H9 (cell line): Measurements from ENCODE around the gene UTS2B. TPM values are rescaled to one million over a fixed set of nuclear protein-coding genes. Genes with fewer than 3 reads are reported as not detected.

Source experiments
- DNase-seq: peaks from one replicate; pipeline ENCODE4 v3.0.0-alpha.2; 2017
- H2AFZ ChIP-seq: one replicate; pipeline ENCODE4 v1.6.1; 2013; ENCODE audit warnings: mild to moderate bottlenecking, low read length, control low read depth, moderate library complexity
- H2AK5ac ChIP-seq: 2 replicates; pipeline ENCODE4 v1.6.1; 2013; ENCODE audit warnings: low read length, control low read depth, mixed read lengths; ENCODE audit not compliant: insufficient read length
- H2BK120ac ChIP-seq: one replicate; pipeline ENCODE4 v1.6.1; 2013; ENCODE audit warnings: low read depth, mild to moderate bottlenecking, low read length, control low read depth, inconsistent platforms; ENCODE audit not compliant: poor library complexity, severe bottlenecking
- H2BK12ac ChIP-seq: 2 replicates; pipeline ENCODE4 v1.6.1; 2013; ENCODE audit warnings: low read length, control low read depth, mixed read lengths, low read depth; ENCODE audit not compliant: insufficient read length
- H2BK15ac ChIP-seq: 2 replicates; pipeline ENCODE4 v1.6.1; 2013; ENCODE audit warnings: low read depth, low read length, control low read depth
- H2BK20ac ChIP-seq: one replicate; pipeline ENCODE4 v1.6.1; 2013; ENCODE audit warnings: low read depth, mild to moderate bottlenecking, low read length, control low read depth, inconsistent platforms; ENCODE audit not compliant: poor library complexity, severe bottlenecking
- H2BK5ac ChIP-seq: 2 replicates; pipeline ENCODE4 v1.6.1; 2013; ENCODE audit warnings: low read length, control low read depth, mixed read lengths; ENCODE audit not compliant: insufficient read length
- H3K14ac ChIP-seq: 2 replicates; pipeline ENCODE4 v1.6.1; 2013; ENCODE audit warnings: low read length, control low read depth; ENCODE audit not compliant: insufficient read depth
- H3K18ac ChIP-seq: 2 replicates; pipeline ENCODE4 v1.6.1; 2013; ENCODE audit warnings: low read depth, mild to moderate bottlenecking, mixed read lengths, low read length, control low read depth; ENCODE audit not compliant: insufficient read length
- H3K23ac ChIP-seq: 2 replicates; pipeline ENCODE4 v1.6.1; 2013; ENCODE audit warnings: low read length, control low read depth, mixed read lengths, low read depth; ENCODE audit not compliant: insufficient read length
- H3K23me2 ChIP-seq: 2 replicates; pipeline ENCODE4 v1.6.1; 2013; ENCODE audit warnings: low read depth, mild to moderate bottlenecking, mixed read lengths, low read length, control low read depth; ENCODE audit not compliant: insufficient read length, poor library complexity, severe bottlenecking
- H3K27ac ChIP-seq: 2 replicates; pipeline ENCODE4 v1.5.1; 2013; ENCODE audit warnings: low read length, control low read depth, mixed read lengths, low read depth; ENCODE audit not compliant: insufficient read length
- H3K27me3 ChIP-seq: 2 replicates; pipeline ENCODE4 v1.6.1; 2013; ENCODE audit warnings: low read length, control low read depth, inconsistent platforms; ENCODE audit not compliant: insufficient read depth
- H3K4ac ChIP-seq: 2 replicates; pipeline ENCODE4 v1.6.1; 2013; ENCODE audit warnings: low read depth, mild to moderate bottlenecking, control low read depth, inconsistent platforms, low read length, moderate library complexity
- H3K4me1 ChIP-seq: 2 replicates; pipeline ENCODE4 v1.6.1; 2013; ENCODE audit warnings: low read length, control low read depth, inconsistent platforms; ENCODE audit not compliant: insufficient read depth
- H3K4me2 ChIP-seq: 2 replicates; pipeline ENCODE4 v1.6.1; 2013; ENCODE audit warnings: low read length, control low read depth, mixed read lengths; ENCODE audit not compliant: insufficient read length, insufficient read depth
- H3K56ac ChIP-seq: 2 replicates; pipeline ENCODE4 v1.6.1; 2013; ENCODE audit warnings: low read depth, mild to moderate bottlenecking, mixed read lengths, low read length, control low read depth; ENCODE audit not compliant: insufficient read length
- H3K79me1 ChIP-seq: 2 replicates; pipeline ENCODE4 v1.6.1; 2013; ENCODE audit warnings: low read depth, mild to moderate bottlenecking, moderate library complexity, low read length, control low read depth, inconsistent platforms; ENCODE audit not compliant: insufficient read depth, poor library complexity, severe bottlenecking
- H3K79me2 ChIP-seq: 2 replicates; pipeline ENCODE4 v1.6.1; 2013; ENCODE audit warnings: low read length, control low read depth, inconsistent platforms; ENCODE audit not compliant: insufficient read depth
- H3K9ac ChIP-seq: 2 replicates; pipeline ENCODE4 v1.6.1; 2013; ENCODE audit warnings: low read length, control low read depth, mixed read lengths; ENCODE audit not compliant: insufficient read length; ENCODE audit errors: extremely low read depth
- H3K9me3 ChIP-seq: one replicate; pipeline ENCODE4 v1.6.1; 2013; ENCODE audit warnings: low read depth, low read length, inconsistent platforms; ENCODE audit not compliant: control insufficient read depth
- H3T11ph ChIP-seq: one replicate; pipeline ENCODE4 v1.6.1; 2013; ENCODE audit warnings: mild to moderate bottlenecking, low read length, control low read depth, inconsistent platforms
- H4K20me1 ChIP-seq: one replicate; pipeline ENCODE4 v1.6.1; 2013; ENCODE audit not compliant: control insufficient read depth, insufficient read length, insufficient read depth
- H4K5ac ChIP-seq: 2 replicates; pipeline ENCODE4 v1.6.1; 2013; ENCODE audit warnings: low read depth, mild to moderate bottlenecking, mixed read lengths, low read length, control low read depth; ENCODE audit not compliant: insufficient read length
- H4K8ac ChIP-seq: replicated peaks from 2 replicates; pipeline ENCODE4 v1.6.1; 2013; ENCODE audit warnings: low read length, control low read depth, mixed read lengths, low read depth; ENCODE audit not compliant: insufficient read length
- H4K91ac ChIP-seq: 2 replicates; pipeline ENCODE4 v1.6.1; 2013; ENCODE audit warnings: low read depth, mild to moderate bottlenecking, moderate library complexity, mixed read lengths, low read length, control low read depth; ENCODE audit not compliant: insufficient read length
- H3K27ac Mint-ChIP-seq, 3 experiments: 2 replicates in 2 of 3; 3 replicates in 1 of 3; pipeline ENCODE4 v1.8.0; 2020 to 2021; ENCODE audit warnings: mixed read lengths in 3 of 3, mild to moderate bottlenecking in 1 of 3, moderate library complexity in 1 of 3
- H3K27me3 Mint-ChIP-seq: 2 replicates; pipeline ENCODE4 v1.8.0; 2021; ENCODE audit warnings: low read depth, mild to moderate bottlenecking, moderate library complexity, mixed read lengths
- H3K36me3 Mint-ChIP-seq, 3 experiments: 2 replicates in 2 of 3; 3 replicates in 1 of 3; pipeline ENCODE4 v1.8.0; 2020 to 2021; ENCODE audit warnings: low read depth in 3 of 3, mixed read lengths in 3 of 3; ENCODE audit not compliant: insufficient read depth in 1 of 3
- H3K4me1 Mint-ChIP-seq, 2 experiments: 2 replicates each; pipeline ENCODE4 v1.8.0; 2020; ENCODE audit warnings: mixed read lengths in 2 of 2
- H3K4me3 Mint-ChIP-seq, 2 experiments: 2 replicates in 1 of 2; 3 replicates in 1 of 2; pipeline ENCODE4 v1.8.0; 2020 to 2021; ENCODE audit warnings: mild to moderate bottlenecking in 2 of 2, mixed read lengths in 2 of 2, moderate library complexity in 1 of 2
- H3K9me3 Mint-ChIP-seq, 2 experiments: 2 replicates in 1 of 2; 3 replicates in 1 of 2; pipeline ENCODE4 v1.8.0; 2020; ENCODE audit warnings: mild to moderate bottlenecking in 2 of 2, mixed read lengths in 2 of 2, moderate library complexity in 1 of 2
- WGBS: extraction: QIAGEN DNeasy Blood & Tissue Kit; methylation state at CpG from one replicate; pipeline ENCODE4 v1.1.7; 2013; ENCODE audit warnings: missing lambda C conversion rate, low lambda C conversion rate, mixed read lengths; ENCODE audit not compliant: insufficient read length; ENCODE audit errors: extremely low coverage; 5-methylcytosine and 5-hydroxymethylcytosine counted together
- total RNA-seq: library from RNA; stranded (reverse); gene quantifications from 2 replicates; pipeline ENCODE4 v1.2.1, GENCODE V29; 2021
- TF ChIP-seq, protein P1 (sequence below): fragments of 200-600 bp; sonication (generic); conservative IDR thresholded peaks from 3 replicates; pipeline ENCODE4 v1.8.0; 2021; ENCODE audit warnings: antibody characterized with exemption, mild to moderate bottlenecking

The UTS2B gene
- total RNA-seq, 1 experiment from 2014 or later: 0.09 TPM

DNA sequence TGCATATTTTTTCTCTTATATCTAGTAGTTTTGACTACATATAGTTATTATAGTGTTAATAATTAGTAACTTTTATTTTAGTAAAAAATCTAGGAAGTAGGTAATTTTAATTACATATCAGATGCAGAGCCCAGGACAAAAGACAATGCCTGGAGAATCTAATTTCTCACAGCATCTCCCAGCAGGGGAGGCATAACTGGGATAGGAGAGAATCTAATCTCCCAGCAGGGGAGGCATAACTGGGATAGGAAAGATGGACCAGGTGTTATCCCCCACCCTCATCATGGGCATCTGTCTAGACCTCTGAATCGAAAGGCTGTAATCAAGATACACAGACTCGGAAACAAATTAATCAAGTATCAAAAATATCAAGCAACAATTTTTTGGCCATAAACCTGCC, 73.0 kb downstream of the UTS2B start:
- Histone ChIP-seq H3K14ac (no peak overlapping the region), H3K27me3 (no peaks in the 10 kb centered on the region), H3K23ac (no peak overlapping the region), H2BK20ac (no peak overlapping the region), H3K27ac (no peak overlapping the region), H2BK120ac (no peak overlapping the region), H3K18ac (no peak overlapping the region), H3K9me3 (no peaks in the 10 kb centered on the region), H3K4ac (no peak overlapping the region), H3K79me1 (no peaks in the 10 kb centered on the region), H3K79me2 (no peaks in the 10 kb centered on the region), H3K9ac (no peak overlapping the region), H3K4me1 (peaks cover 13% of the 10 kb centered on the region; the same call in 1 of the 2 replicates), H2AK5ac (no peak overlapping the region), H3K56ac (no peak overlapping the region), H2AFZ (no peak overlapping the region), H4K91ac (no peak overlapping the region), H3T11ph (no peak overlapping the region), H2BK5ac (no peak overlapping the region), H3K4me2 (no peak overlapping the region), H2BK12ac (no peak overlapping the region), H4K5ac (no peak overlapping the region), H4K8ac (no peak overlapping the region), H3K23me2 (no peaks in the 10 kb centered on the region), H2BK15ac (no peak overlapping the region), H4K20me1 (no peaks in the 10 kb centered on the region)
- H3K36me3 Mint-ChIP-seq: no peaks in the 10 kb centered on the region; a peak in 1 of 7 replicates
- no CpG with 5 or more reads among the region's 2 CpGs for WGBS
- H3K27ac Mint-ChIP-seq: no peak overlapping the region; a peak in 1 of 7 replicates
- no peak for DNase-seq
- H3K9me3 Mint-ChIP-seq: no peaks in the 10 kb centered on the region; a peak in 1 of 5 replicates
- H3K27me3 Mint-ChIP-seq: no peaks in the 10 kb centered on the region
- TF ChIP-seq, protein P1, sequence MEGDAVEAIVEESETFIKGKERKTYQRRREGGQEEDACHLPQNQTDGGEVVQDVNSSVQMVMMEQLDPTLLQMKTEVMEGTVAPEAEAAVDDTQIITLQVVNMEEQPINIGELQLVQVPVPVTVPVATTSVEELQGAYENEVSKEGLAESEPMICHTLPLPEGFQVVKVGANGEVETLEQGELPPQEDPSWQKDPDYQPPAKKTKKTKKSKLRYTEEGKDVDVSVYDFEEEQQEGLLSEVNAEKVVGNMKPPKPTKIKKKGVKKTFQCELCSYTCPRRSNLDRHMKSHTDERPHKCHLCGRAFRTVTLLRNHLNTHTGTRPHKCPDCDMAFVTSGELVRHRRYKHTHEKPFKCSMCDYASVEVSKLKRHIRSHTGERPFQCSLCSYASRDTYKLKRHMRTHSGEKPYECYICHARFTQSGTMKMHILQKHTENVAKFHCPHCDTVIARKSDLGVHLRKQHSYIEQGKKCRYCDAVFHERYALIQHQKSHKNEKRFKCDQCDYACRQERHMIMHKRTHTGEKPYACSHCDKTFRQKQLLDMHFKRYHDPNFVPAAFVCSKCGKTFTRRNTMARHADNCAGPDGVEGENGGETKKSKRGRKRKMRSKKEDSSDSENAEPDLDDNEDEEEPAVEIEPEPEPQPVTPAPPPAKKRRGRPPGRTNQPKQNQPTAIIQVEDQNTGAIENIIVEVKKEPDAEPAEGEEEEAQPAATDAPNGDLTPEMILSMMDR: no peak
- peaks cover 68 to 87% of the 10 kb centered on the region in 2 experiments for H3K4me1 Mint-ChIP-seq
- no peak overlapping the region for H3K4me3 Mint-ChIP-seq
